Measurements from ENCODE around the gene YAP1. TPM values are rescaled to one million over a fixed set of nuclear protein-coding genes. Genes with fewer than 3 reads are reported as not detected.
"Not testable (repeated sequence)": the region's sequence is repeated elsewhere in the genome, so short reads cannot be mapped to it uniquely, and the experiment has no call there.

Gene YAP1
- total RNA-seq, 1 donor from 2014 or later = 152 TPM

GRCh38 chr11:102240502-102240901 is 130.3 kb downstream of the YAP1 start:
- DNase-seq (ENCODE audit: low spot score) = no peak

GRCh38 chr11:102241026-102241425 is 130.8 kb downstream of the YAP1 start:
- DNase-seq (ENCODE audit: low spot score) = no peak

GRCh38 chr11:102243399-102243884 is 133.2 kb downstream of the YAP1 start:
- DNase-seq (ENCODE audit: low spot score) = no peak

- no peak for DNase-seq (ENCODE audit: low spot score)
These were observed 134.6 kb downstream of the YAP1 start for GRCh38 chr11:102244681-102245409.

- no peak for DNase-seq (ENCODE audit: low spot score)
These were observed 141.2 kb downstream of the YAP1 start for GRCh38 chr11:102251423-102251822.

GRCh38 chr11:102252339-102252891 is 142.2 kb downstream of the YAP1 start:
- no peak for DNase-seq (ENCODE audit: low spot score)

- no peak for DNase-seq (ENCODE audit: low spot score)
These were observed 142.9 kb downstream of the YAP1 start for GRCh38 chr11:102253020-102253715.

- DNase-seq (ENCODE audit: low spot score) = no peak
These were observed 143.8 kb downstream of the YAP1 start for GRCh38 chr11:102254047-102254446.

GRCh38 chr11:102256251-102256650 is 146.0 kb downstream of the YAP1 start:
- DNase-seq (ENCODE audit: low spot score) = peak; percentile 75

- no peak for DNase-seq (ENCODE audit: low spot score)
These were observed 150.0 kb downstream of the YAP1 start for GRCh38 chr11:102260241-102260640.

GRCh38 chr11:102263379-102264003 is 153.2 kb downstream of the YAP1 start:
- no peak for DNase-seq (ENCODE audit: low spot score)

- not testable (repeated sequence) for DNase-seq (ENCODE audit: low spot score)
These were observed 154.5 kb downstream of the YAP1 start for GRCh38 chr11:102264704-102265103.

GRCh38 chr11:102266099-102266498 is 155.9 kb downstream of the YAP1 start:
- no peak for DNase-seq (ENCODE audit: low spot score)

- no peak for DNase-seq (ENCODE audit: low spot score)
These were observed 157.4 kb downstream of the YAP1 start for GRCh38 chr11:102267609-102268008.

- peak; percentile 90 for DNase-seq (ENCODE audit: low spot score)
These were observed 158.1 kb downstream of the YAP1 start for GRCh38 chr11:102268083-102268984.

- DNase-seq (ENCODE audit: low spot score) = no peak
These were observed 158.8 kb downstream of the YAP1 start for GRCh38 chr11:102268985-102269470.

GRCh38 chr11:102269927-102270326 is 159.7 kb downstream of the YAP1 start:
- DNase-seq (ENCODE audit: low spot score) = no peak

- DNase-seq (ENCODE audit: low spot score) = no peak
These were observed 162.0 kb downstream of the YAP1 start for GRCh38 chr11:102272047-102272824.

GRCh38 chr11:102274628-102275027 is 164.4 kb downstream of the YAP1 start:
- no peak for DNase-seq (ENCODE audit: low spot score)

GRCh38 chr11:102276362-102276761 is 166.1 kb downstream of the YAP1 start:
- no peak for DNase-seq (ENCODE audit: low spot score)
